ENCODE measurements around the gene PGS1. TPM values are rescaled to one million over a fixed set of nuclear protein-coding genes. Genes with fewer than 3 reads are reported as not detected.

PGS1 gene
- total RNA-seq, 4 donors from 2014 or later, result 24.1 to 53.0 (median 38.8) TPM

- Histone ChIP-seq H3K4me1 (peaks cover 0 to 74% (median 14%) of the 10 kb centered on the region in 3 donors), H3K27ac (peak overlapping the region; percentile 16 to 80 (median 78)), H3K36me3 (peaks cover 0 to 70% of the 10 kb centered on the region in 2 donors), H3K9me3 (no peaks in the 10 kb centered on the region), H3K27me3 (no peaks in the 10 kb centered on the region), H3K4me3 (no peak overlapping the region)
- no peak for TF ChIP-seq EP300 (IDR thresholded peaks at IDR 0.05)
- no peak for TF ChIP-seq CTCF (IDR thresholded peaks at IDR 0.05)
- no peak for TF ChIP-seq POLR2A (IDR thresholded peaks at IDR 0.05)
- peak; percentile 42 for TF ChIP-seq POLR2AphosphoS5 (IDR thresholded peaks at IDR 0.05)
- ATAC-seq, result peak; percentile 81
- 42 to 43% methylated on average over 7 of the region's 15 CpGs for WGBS, 2 donors (ENCODE audit: low coverage in 1 of 2)
Measured at GRCh38 chr17:78416791-78417530, 38.5 kb downstream of the PGS1 start.

- H3K27me3 ChIP-seq, result no peaks in the 10 kb centered on the region
- 100% methylated on average over 2 of the region's 13 CpGs; no CpG with 5 or more reads in 1 of the 2 donors for WGBS, 2 donors (ENCODE audit: low coverage in 1 of 2)
- H3K4me3 ChIP-seq, result no peak overlapping the region
- peak; percentile 1 for ATAC-seq
- H3K36me3 ChIP-seq, result peaks cover 0 to 65% of the 10 kb centered on the region in 2 donors
- TF ChIP-seq CTCF (IDR thresholded peaks at IDR 0.05), result no peak
- H3K4me1 ChIP-seq, result peaks cover 0 to 73% (median 14%) of the 10 kb centered on the region in 3 donors
- peak overlapping the region; percentile 16 to 80 (median 78) for H3K27ac ChIP-seq
- H3K9me3 ChIP-seq, result no peaks in the 10 kb centered on the region
Measured at GRCh38 chr17:78417531-78417909, 39.1 kb downstream of the PGS1 start.

- peaks cover 0 to 62% of the 10 kb centered on the region in 2 donors for H3K36me3 ChIP-seq
- H3K27ac ChIP-seq, result no peak overlapping the region
Measured at GRCh38 chr17:78418326-78419026, 40.0 kb downstream of the PGS1 start.

DNA sequence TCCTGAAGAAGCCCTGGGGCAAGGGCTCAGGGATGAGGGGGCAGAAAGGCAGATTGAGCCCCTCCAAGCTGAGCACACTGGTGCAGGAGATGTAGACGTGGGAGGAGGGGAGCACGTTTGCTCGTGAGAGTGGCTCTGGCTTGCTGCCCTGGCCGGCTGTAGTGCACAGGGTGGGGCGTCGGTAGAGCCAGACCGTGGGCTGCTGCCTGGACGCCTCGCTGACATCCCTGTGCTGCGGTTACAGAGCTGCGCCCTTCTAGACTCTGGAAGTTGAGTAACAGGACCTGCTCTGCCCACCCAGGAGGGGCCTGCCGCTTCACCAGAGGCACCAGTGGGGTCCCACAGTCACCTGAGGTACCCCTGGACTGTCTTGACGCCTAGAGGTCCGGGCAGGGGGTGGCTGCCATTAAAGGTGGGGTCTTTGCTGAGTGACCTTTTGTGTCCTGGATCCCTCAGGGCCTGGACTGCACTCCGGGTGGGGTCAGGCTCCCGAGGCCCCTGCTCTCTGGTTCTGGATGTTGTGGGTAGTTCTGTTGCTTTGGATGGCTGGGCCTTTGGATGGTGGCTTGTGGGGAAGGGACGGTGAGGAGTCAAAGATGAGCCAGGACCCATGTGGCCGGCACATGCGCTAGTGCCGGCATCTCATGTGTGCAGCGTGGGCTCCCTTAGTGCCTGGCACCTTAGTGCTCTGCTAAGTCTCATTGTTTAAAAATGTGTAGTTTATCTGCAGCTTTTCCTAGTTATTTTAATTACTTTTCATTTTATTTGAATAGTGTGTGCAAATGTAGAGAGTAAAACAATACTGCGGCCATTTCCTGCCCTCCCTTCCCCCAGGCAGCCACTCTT lies 41.7 kb downstream of the PGS1 start:
- Histone ChIP-seq H3K9me3 (no peaks in the 10 kb centered on the region), H3K4me1 (peaks cover 0 to 47% (median 14%) of the 10 kb centered on the region in 3 donors), H3K27me3 (no peaks in the 10 kb centered on the region), H3K27ac (peak overlapping the region in 3 of 4 donors; percentile 49 to 53 (median 52)), H3K36me3 (peaks cover 0 to 62% of the 10 kb centered on the region in 2 donors), H3K4me3 (no peak overlapping the region)
- peak; percentile 15 for ATAC-seq
- 76% methylated on average over 8 of the region's 22 CpGs; no CpG with 5 or more reads in 1 of the 2 donors for WGBS, 2 donors (ENCODE audit: low coverage in 1 of 2)
- TF ChIP-seq EP300 (IDR thresholded peaks at IDR 0.05) (no peak), POLR2A (IDR thresholded peaks at IDR 0.05) (no peak), POLR2AphosphoS5 (IDR thresholded peaks at IDR 0.05) (no peak), CTCF (IDR thresholded peaks at IDR 0.05) (no peak)

More at GRCh38 chr17:78418326-78419026, 40.0 kb downstream of the PGS1 start:
- Histone ChIP-seq H3K9me3 (no peaks in the 10 kb centered on the region), H3K4me1 (peaks cover 0 to 63% (median 14%) of the 10 kb centered on the region in 3 donors), H3K27me3 (no peaks in the 10 kb centered on the region), H3K4me3 (no peak overlapping the region)
- ATAC-seq, result no peak
- WGBS, 2 donors (ENCODE audit: low coverage in 1 of 2), result 62 to 67% methylated on average over 12 of the region's 12 CpGs
- TF ChIP-seq EP300 (IDR thresholded peaks at IDR 0.05) (no peak), CTCF (IDR thresholded peaks at IDR 0.05) (no peak), POLR2A (IDR thresholded peaks at IDR 0.05) (no peak), POLR2AphosphoS5 (IDR thresholded peaks at IDR 0.05) (no peak)
